COR-L47 (cell line): ENCODE data around the gene RFX5.
"Not testable (repeated sequence)": the region's sequence is repeated elsewhere in the genome, so short reads cannot be mapped to it uniquely, and the experiment has no call there.

Experiments used
- DNase-seq: peaks from one replicate; lab custom pipeline; 2025; lab: John Stamatoyannopoulos, UW

The RFX5 gene

GRCh38 chr1:151346769-151347522, at the start of gene RFX5:
RFX5 (minus strand) TSS chr1:151347252; CDS start chr1:151346320, 932 bp downstream.
- peak; percentile 93 for DNase-seq

- not testable (repeated sequence) for DNase-seq
These were observed 49.2 kb upstream of the RFX5 start for GRCh38 chr1:151396265-151396664.

GRCh38 chr1:151393583-151393982, 46.5 kb upstream of the RFX5 start:
- no peak for DNase-seq

GRCh38 chr1:151391079-151391563, 44.1 kb upstream of the RFX5 start:
- DNase-seq = no peak

GRCh38 chr1:151390221-151391078, 43.4 kb upstream of the RFX5 start:
- not testable (repeated sequence) for DNase-seq

GRCh38 chr1:151386002-151386401, 39.0 kb upstream of the RFX5 start:
- no peak for DNase-seq

- no peak for DNase-seq
These were observed 37.5 kb upstream of the RFX5 start for GRCh38 chr1:151384584-151384983.

GRCh38 chr1:151377150-151377884, 30.3 kb upstream of the RFX5 start:
- DNase-seq = no peak

- no peak for DNase-seq
These were observed 26.1 kb upstream of the RFX5 start for GRCh38 chr1:151373196-151373595.

GRCh38 chr1:151372058-151372934, 25.2 kb upstream of the RFX5 start, which contains the start of gene SELENBP1:
SELENBP1 (minus strand) TSS chr1:151372705; CDS start chr1:151372641, 64 bp downstream.
- DNase-seq = peak; percentile 82

- peak; percentile 70 for DNase-seq
These were observed 24.5 kb upstream of the RFX5 start for GRCh38 chr1:151371370-151372057.

- no peak for DNase-seq
These were observed 23.3 kb upstream of the RFX5 start for GRCh38 chr1:151370211-151370911.

- DNase-seq = no peak
These were observed 22.6 kb upstream of the RFX5 start for GRCh38 chr1:151369621-151370048.

GRCh38 chr1:151369302-151369610, 22.2 kb upstream of the RFX5 start:
- DNase-seq = no peak

- DNase-seq = peak; percentile 70
These were observed 21.6 kb upstream of the RFX5 start for GRCh38 chr1:151368393-151369301.

- no peak for DNase-seq
These were observed 20.8 kb upstream of the RFX5 start for GRCh38 chr1:151367658-151368392.

- DNase-seq = no peak
These were observed 17.9 kb upstream of the RFX5 start for GRCh38 chr1:151364996-151365395.
